Thyroid gland (tissue), 4 donors: ENCODE results near the gene TRAF5. TPM values are rescaled to one million over a fixed set of nuclear protein-coding genes. Genes with fewer than 3 reads are reported as not detected.

Experiments used
- DNase-seq, 2 donors: peaks; one replicate each; pipeline ENCODE4 v3.0.0-alpha.2; 2019
- H3K27ac ChIP-seq, 3 donors: fragments of 200-600 bp; sonication (generic); 1 replicate in 2 of 3; 2 replicates in 1 of 3; pipeline ENCODE4 v1.5.1; 2016 to 2019; ENCODE audit warnings: mild to moderate bottlenecking in 1 of 3, moderate library complexity in 1 of 3
- H3K27me3 ChIP-seq: fragments of 200-600 bp; sonication (generic); one replicate; pipeline ENCODE4 v1.5.1; 2019
- H3K36me3 ChIP-seq, 2 donors: fragments of 200-600 bp; sonication (generic); one replicate each; pipeline ENCODE4 v1.5.1; 2016 to 2019
- H3K4me1 ChIP-seq, 2 donors: fragments of 200-600 bp; sonication (generic); one replicate each; pipeline ENCODE4 v1.5.1; 2017 to 2019
- H3K4me3 ChIP-seq, 3 donors: fragments of 200-600 bp; sonication (generic); replicated peaks in 1 of 3; 1 replicate in 2 of 3; 2 replicates in 1 of 3; pipeline ENCODE4 v1.5.1; 2016; ENCODE audit warnings: mild to moderate bottlenecking in 1 of 3
- H3K9me3 ChIP-seq: fragments of 200-600 bp; sonication (generic); one replicate; pipeline ENCODE4 v1.5.1; 2017
- CTCF ChIP-seq, 6 experiments: fragments of 200-600 bp in 3 of 6; fragments of 450-650 bp in 3 of 6; sonication (generic) in 3 of 6; IDR thresholded peaks; one replicate each; pipeline ENCODE4 v1.5.1; 2016 to 2019; ENCODE audit warnings: antibody characterized with exemption in 6 of 6, mild to moderate bottlenecking in 2 of 6, inconsistent platforms in 1 of 6, moderate library complexity in 1 of 6
- POLR2A ChIP-seq, 2 donors: fragments of 450-650 bp; IDR thresholded peaks; one replicate each; pipeline ENCODE4 v1.6.1; 2017; ENCODE audit warnings: antibody characterized with exemption in 2 of 2, mild to moderate bottlenecking in 2 of 2, moderate library complexity in 1 of 2
- WGBS, 2 donors: methylation state at CpG; one replicate each; pipeline ENCODE4 v1.1.5; 2017; 5-methylcytosine and 5-hydroxymethylcytosine counted together
- intact Hi-C: fragments of 100-400 bp; cut with DNase I; formaldehyde crosslinking; loops from one replicate; pipeline ENCODE4 v1.15.1; 2023
- total RNA-seq, 4 donors: library from RNA; depleted of rRNA; stranded (reverse); fragments of >200 nt; gene quantifications; one replicate each; pipeline ENCODE4 v1.2.3, GENCODE V29; 2016

The TRAF5 gene
- total RNA-seq, 4 donors from 2014 or later: 3.1 to 5.9 (median 4.0) TPM

GRCh38 chr1:211305044-211305443 is 21.6 kb upstream of the TRAF5 start:
- TF ChIP-seq CTCF (IDR thresholded peaks at IDR 0.05) (no peak), POLR2A (IDR thresholded peaks at IDR 0.05) (no peak)
- intact Hi-C loops: no loop called here
- Histone ChIP-seq H3K4me3 (no peak overlapping the region), H3K9me3 (no peaks in the 10 kb centered on the region), H3K27ac (no peak overlapping the region), H3K27me3 (no peaks in the 10 kb centered on the region), H3K4me1 (no peaks in the 10 kb centered on the region), H3K36me3 (peaks cover 7 to 8% of the 10 kb centered on the region in 2 donors)
- DNase-seq: no peak
- 93 to 96% methylated on average over 3 of the region's 3 CpGs for WGBS, 2 donors

GRCh38 chr1:211309617-211310016 is 17.0 kb upstream of the TRAF5 start:
- no peak overlapping the region for H3K4me3 ChIP-seq
- H3K36me3 ChIP-seq: peaks cover 12 to 23% of the 10 kb centered on the region in 2 donors
- WGBS, 2 donors: 67 to 86% methylated on average over 3 of the region's 3 CpGs
- TF ChIP-seq POLR2A (IDR thresholded peaks at IDR 0.05): no peak
- TF ChIP-seq CTCF (IDR thresholded peaks at IDR 0.05): no peak
- no peaks in the 10 kb centered on the region for H3K9me3 ChIP-seq
- intact Hi-C loops: no loop called here
- H3K4me1 ChIP-seq: no peaks in the 10 kb centered on the region
- DNase-seq: no peak
- H3K27me3 ChIP-seq: no peaks in the 10 kb centered on the region
- no peak overlapping the region for H3K27ac ChIP-seq

- DNase-seq: no peak
- intact Hi-C loops: no loop called here
- H3K4me3 ChIP-seq: no peak overlapping the region
- no peak overlapping the region for H3K27ac ChIP-seq
- 94 to 96% methylated on average over 11 of the region's 11 CpGs for WGBS, 2 donors
- TF ChIP-seq CTCF (IDR thresholded peaks at IDR 0.05) (no peak), POLR2A (IDR thresholded peaks at IDR 0.05) (no peak)
- peaks cover 19 to 34% of the 10 kb centered on the region in 2 donors for H3K36me3 ChIP-seq
- H3K4me1 ChIP-seq: no peaks in the 10 kb centered on the region
- H3K27me3 ChIP-seq: no peaks in the 10 kb centered on the region
- H3K9me3 ChIP-seq: no peaks in the 10 kb centered on the region
Observed at GRCh38 chr1:211313392-211313791, 13.2 kb upstream of the TRAF5 start.

- TF ChIP-seq POLR2A (IDR thresholded peaks at IDR 0.05) (no peak), CTCF (IDR thresholded peaks at IDR 0.05) (no peak)
- intact Hi-C loops: no loop called here
Observed at GRCh38 chr1:211318576-211319280, 7.9 kb upstream of the TRAF5 start.

GRCh38 chr1:211319892-211320291 is 6.7 kb upstream of the TRAF5 start:
- Histone ChIP-seq H3K27ac (no peak overlapping the region), H3K4me3 (no peak overlapping the region), H3K36me3 (peaks cover 5 to 8% of the 10 kb centered on the region in 2 donors), H3K9me3 (no peaks in the 10 kb centered on the region), H3K27me3 (no peaks in the 10 kb centered on the region), H3K4me1 (no peaks in the 10 kb centered on the region)
- no peak for DNase-seq
- TF ChIP-seq CTCF (IDR thresholded peaks at IDR 0.05): no peak
- no peak for TF ChIP-seq POLR2A (IDR thresholded peaks at IDR 0.05)
- intact Hi-C loops: loop anchor here (5.0 to 10.0 kb wide), 2 partner anchors 195 to 337 kb away; no protein-coding TSS in a partner anchor

More at GRCh38 chr1:211318576-211319280, 7.9 kb upstream of the TRAF5 start:
- H3K36me3 ChIP-seq: peaks cover 13 to 19% of the 10 kb centered on the region in 2 donors
- H3K27me3 ChIP-seq: no peaks in the 10 kb centered on the region
- no peak for DNase-seq
- no peaks in the 10 kb centered on the region for H3K4me1 ChIP-seq
- no peaks in the 10 kb centered on the region for H3K9me3 ChIP-seq
- no peak overlapping the region for H3K27ac ChIP-seq
- no peak overlapping the region for H3K4me3 ChIP-seq
